ENCODE results near the gene B4GAT1. TPM values are rescaled to one million over a fixed set of nuclear protein-coding genes. Genes with fewer than 3 reads are reported as not detected.

The B4GAT1 gene
- total and polyA plus RNA-seq, 9 of the 15 experiments (the other 6 are each of a cell fraction or from before 2014, with no cell fraction given): 0.86 to 9.5 (median 3.8) TPM

DNA sequence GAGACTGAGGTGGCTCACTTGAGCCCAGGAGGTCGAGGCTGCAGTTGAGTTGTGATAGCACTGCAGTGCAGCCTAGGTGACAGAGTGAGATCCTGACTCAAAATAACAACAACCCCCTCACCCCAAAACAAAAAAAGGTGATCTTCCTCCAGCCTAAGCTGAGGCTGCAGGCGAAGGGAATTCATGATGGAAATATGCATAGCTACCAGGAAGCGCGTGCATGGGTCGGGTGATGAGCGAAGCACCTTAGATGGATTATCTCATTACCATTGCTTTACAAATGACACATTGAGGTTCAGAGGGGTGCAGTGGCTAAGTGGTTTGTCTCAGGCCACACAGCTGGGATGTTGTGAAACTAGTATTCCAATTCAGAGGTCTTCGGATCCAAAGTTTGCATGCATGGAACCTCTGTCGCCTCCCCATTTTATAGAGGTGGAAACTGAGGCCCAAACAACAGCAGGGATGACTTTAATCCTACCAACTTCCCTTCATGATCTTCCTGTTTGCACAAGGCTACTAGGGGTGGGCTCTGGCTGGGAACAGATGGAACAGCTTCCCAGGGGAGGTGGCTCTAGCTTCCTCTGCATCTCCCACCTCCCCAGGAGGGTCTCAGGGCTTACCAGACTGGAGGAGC lies 19.5 kb upstream of the B4GAT1 start:
- Histone ChIP-seq H3K27ac (ENCODE audit: extremely low read depth, low read depth, low read length) (no peak overlapping the region), H2AFZ (ENCODE audit: low read depth, low read length) (no peak overlapping the region), H3K9ac (ENCODE audit: insufficient read depth in 1 of 2, low read depth in 2 of 2, low read length in 2 of 2) (0 out of 4 replicates have a peak overlapping the region, but pooled peaks of 1 of the 2 experiments have one; percentile 23), H3K4me3 (no peak overlapping the region), H3K79me2 (ENCODE audit: control insufficient read depth, insufficient read depth, low read length) (peaks cover 49% of the 10 kb centered on the region), H3K4me2 (ENCODE audit: insufficient read depth, low read length) (no peak overlapping the region), H4K20me1 (replicated peaks; ENCODE audit: control insufficient read depth, insufficient read depth, low read length) (peaks cover 25% of the 10 kb centered on the region; the same call in 1 of the 2 replicates), H3K27me3 (ENCODE audit: control insufficient read depth in 2 of 2, insufficient read depth in 2 of 2, low read length in 2 of 2) (no peaks in the 10 kb centered on the region), H3K36me3 (ENCODE audit: control insufficient read depth, insufficient read depth, low read length) (peaks cover 81% of the 10 kb centered on the region), H3K9me1 (ENCODE audit: control insufficient read depth, insufficient read depth, low read length) (peaks cover 7% of the 10 kb centered on the region), H3K4me1 (replicated peaks in 1 of 2; ENCODE audit: control insufficient read depth in 2 of 2, insufficient read depth in 2 of 2, low read length in 2 of 2) (peaks cover 10 to 54% of the 10 kb centered on the region in 2 experiments; a peak in 4 of 5 replicates), H3K9me3 (replicated peaks; ENCODE audit: control insufficient read depth, insufficient read depth, low read depth, low read length) (no peaks in the 10 kb centered on the region)
- no peak for TF ChIP-seq ZBTB33 (CRISPR knock-in tag; IDR thresholded peaks at IDR 0.05)
- peak; percentile 80 for TF ChIP-seq RBM25 (IDR thresholded peaks at IDR 0.05; ENCODE audit: low read depth, low read length, severe bottlenecking)
- TF ChIP-seq POLR2AphosphoS2 (IDR thresholded peaks at IDR 0.05; ENCODE audit: low read length): 0 out of 2 replicates have a peak, but pooled peaks have one; percentile 18
- TF ChIP-seq BCOR (IDR thresholded peaks at IDR 0.05): 0 out of 2 replicates have a peak, but pooled peaks have one; percentile 29
- TF ChIP-seq POLR2AphosphoS5 (IDR thresholded peaks at IDR 0.05; ENCODE audit: control insufficient read depth, insufficient read depth, low read depth, low read length): 0 out of 2 replicates have a peak, but pooled peaks have one; percentile 10
- no peak for TF ChIP-seq TFAM (CRISPR knock-in tag; conservative IDR thresholded peaks at IDR 0.05)
- no peak for TF ChIP-seq TCF7 (IDR thresholded peaks at IDR 0.05; ENCODE audit: borderline replicate concordance)
- WGBS (ENCODE audit: insufficient coverage, low coverage, missing lambda C conversion rate): 93% methylated on average over 8 of the region's 8 CpGs
- DNase-seq (ENCODE audit: extremely low read depth in 1 of 4, low spot score in 3 of 4) (peak in 1 of 4 experiments; percentile 3), FAIRE-seq (no peak), ATAC-seq (no peak)
- POLR2A ChIA-PET: interaction anchor here (0.8 to 1.0 kb wide), 2 partner anchors 78 to 660 kb away, joined by 3 to 5 read pairs; partner anchors contain the start of gene YIF1A
- in situ Hi-C loops (cut with MboI): no loop called here
- intact Hi-C loops (cut with micrococcal nuclease): no loop called here
- no TSS peak for BruUV-seq (replicated peaks)
- CTCF ChIA-PET (ENCODE audit: low intra/inter-chr PET ratio): no interaction called here
